H1 (cell line): ENCODE data around the gene MRTFB.

Experiments used
- ASH2L ChIP-seq: fragments of 200-600, 300-600 bp; sonication (generic); IDR thresholded peaks from one replicate; pipeline ENCODE4 v1.7.1; 2017; ENCODE audit warnings: low read length
- ATF3 ChIP-seq: IDR thresholded peaks from 2 replicates; pipeline ENCODE4 v1.6.1; 2011; ENCODE audit warnings: low read depth, mild to moderate bottlenecking, low read length; ENCODE audit not compliant: insufficient read depth
- CEBPB ChIP-seq: IDR thresholded peaks from 2 replicates; pipeline ENCODE4 v1.6.1; 2012; ENCODE audit warnings: low read depth, low read length
- CHD7 ChIP-seq: fragments of 300-600 bp; sonication (generic); IDR thresholded peaks from 2 replicates; pipeline ENCODE4 v1.7.1; 2012; ENCODE audit warnings: low read length, moderate library complexity, mild to moderate bottlenecking, inconsistent platforms; ENCODE audit not compliant: insufficient replicate concordance
- CTCF ChIP-seq, 3 experiments: IDR thresholded peaks; 1 replicate in 2 of 3; 2 replicates in 1 of 3; pipeline versions ENCODE4 v1.5.1 to v1.6.1; 2011; ENCODE audit warnings: low read length in 3 of 3, mild to moderate bottlenecking in 3 of 3, inconsistent platforms in 2 of 3, low read depth in 1 of 3, moderate library complexity in 1 of 3; ENCODE audit not compliant: insufficient read depth in 1 of 3; ENCODE audit errors: control extremely low read depth in 1 of 3
- MAX ChIP-seq: IDR thresholded peaks from 2 replicates; pipeline ENCODE4 v1.6.1; 2012; ENCODE audit warnings: inconsistent platforms
- POLR2AphosphoS5 ChIP-seq: IDR thresholded peaks from 2 replicates; pipeline ENCODE4 v1.6.1; 2011; ENCODE audit warnings: low read depth, low read length
- RAD21 ChIP-seq, 2 experiments: IDR thresholded peaks in 1 of 2; conservative IDR thresholded peaks in 1 of 2; 2 replicates each; pipeline ENCODE4 v1.6.1; 2011; ENCODE audit warnings: low read depth in 2 of 2, low read length in 2 of 2, improper control_type of control experiment in 1 of 2, inconsistent platforms in 1 of 2, mild to moderate bottlenecking in 1 of 2, moderate library complexity in 1 of 2

GRCh38 chr16:14132696-14133048, 61.6 kb downstream of the MRTFB start:
- TF ChIP-seq CEBPB, result no peak
- TF ChIP-seq ASH2L, result no peak
- no peak for TF ChIP-seq CTCF (IDR thresholded peaks at IDR 0.05; ENCODE audit: control extremely low read depth in 1 of 3, insufficient read depth in 1 of 3, low read depth in 1 of 3, low read length in 3 of 3)
- TF ChIP-seq CHD7, result no peak
- no peak for TF ChIP-seq MAX
- no peak for TF ChIP-seq ATF3
- no peak for TF ChIP-seq POLR2AphosphoS5
- no peak for TF ChIP-seq RAD21 (IDR thresholded peaks at IDR 0.05 in 1 of 2, conservative IDR thresholded peaks at IDR 0.05 in 1 of 2; ENCODE audit: low read depth in 2 of 2, low read length in 2 of 2)
